Activated naive CD4-positive, alpha-beta T cell treated with anti-CD3 and anti-CD28 coated beads, Interleukin-2, amount 50 U/mL, for 72 hours (primary cell): Measurements from ENCODE around the gene MAP2K6. TPM values are rescaled to one million over a fixed set of nuclear protein-coding genes. Genes with fewer than 3 reads are reported as not detected.

ENCODE experiments used
- ATAC-seq, 2 donors: fragments of 150-1000 bp; cut with Tn5 transposase; 2 replicates each; pipeline ENCODE4 v1.10.0; 2021; ENCODE audit warnings: mild to moderate bottlenecking in 2 of 2, moderate library complexity in 2 of 2
- DNase-seq, 2 donors: peaks; one replicate each; pipeline ENCODE4 v3.0.0; 2021 to 2022; ENCODE audit warnings: low spot score in 2 of 2
- H3K27ac Mint-ChIP-seq, 2 donors: one replicate each; pipeline ENCODE4 v1.8.0; 2022; ENCODE audit warnings: mild to moderate bottlenecking in 2 of 2, mixed read lengths in 2 of 2
- H3K36me3 Mint-ChIP-seq, 2 donors: one replicate each; pipeline ENCODE4 v1.8.0; 2022; ENCODE audit warnings: mixed read lengths in 2 of 2
- H3K9me3 Mint-ChIP-seq, 2 donors: one replicate each; pipeline ENCODE4 v1.8.0; 2022; ENCODE audit warnings: mixed read lengths in 2 of 2
- total RNA-seq, 2 donors: library from RNA; stranded (reverse); gene quantifications; one replicate each; pipeline ENCODE4 v1.2.3, GENCODE V29; 2022

MAP2K6 gene
- total RNA-seq, 2 donors from 2014 or later = 3.2 to 5.8 TPM

DNA sequence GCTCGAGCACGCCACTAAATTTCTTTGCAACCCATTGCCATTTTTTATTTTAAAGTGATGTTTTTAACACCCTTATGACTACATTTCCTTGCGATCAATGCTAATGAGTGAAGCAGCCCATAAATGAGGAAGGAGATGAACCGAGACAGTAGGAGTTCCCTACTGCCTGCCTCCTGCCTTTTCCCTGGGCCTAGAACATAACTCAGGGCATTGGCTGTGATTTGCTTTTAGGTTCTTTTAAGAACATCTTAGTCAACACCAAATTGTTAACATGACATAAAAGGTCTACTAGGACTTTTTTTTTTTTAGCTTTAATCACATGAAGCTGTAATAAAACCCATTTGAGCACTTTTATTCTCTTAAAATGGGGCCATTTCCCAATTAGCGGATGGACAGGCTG is 81.3 kb downstream of the MAP2K6 start:
- Mint-ChIP-seq H3K36me3 (no peaks in the 10 kb centered on the region), H3K27ac (no peak overlapping the region), H3K9me3 (no peaks in the 10 kb centered on the region)
- no peak for ATAC-seq
- DNase-seq = no peak

DNA sequence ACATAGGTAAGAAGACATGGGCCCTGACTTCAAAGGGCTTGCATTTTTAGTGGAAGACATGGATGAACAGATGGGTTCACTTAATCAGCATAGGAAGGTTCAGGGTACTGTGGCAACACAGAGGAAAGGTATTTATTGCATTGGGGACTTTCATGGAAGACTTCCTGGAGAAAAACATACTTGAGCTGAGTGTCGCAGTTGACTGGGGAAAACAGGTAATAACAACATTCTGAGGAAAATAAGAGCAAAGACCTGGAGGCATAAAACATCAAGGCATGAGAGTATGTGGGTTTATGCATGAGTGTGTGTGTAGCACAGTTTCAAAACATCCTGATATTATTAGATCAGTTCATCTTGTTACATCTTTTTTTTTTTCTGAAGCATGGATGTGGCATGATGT is 82.7 kb downstream of the MAP2K6 start:
- no peaks in the 10 kb centered on the region for H3K36me3 Mint-ChIP-seq
- no peak for ATAC-seq
- no peaks in the 10 kb centered on the region for H3K9me3 Mint-ChIP-seq
- H3K27ac Mint-ChIP-seq = no peak overlapping the region
- no peak for DNase-seq

DNA sequence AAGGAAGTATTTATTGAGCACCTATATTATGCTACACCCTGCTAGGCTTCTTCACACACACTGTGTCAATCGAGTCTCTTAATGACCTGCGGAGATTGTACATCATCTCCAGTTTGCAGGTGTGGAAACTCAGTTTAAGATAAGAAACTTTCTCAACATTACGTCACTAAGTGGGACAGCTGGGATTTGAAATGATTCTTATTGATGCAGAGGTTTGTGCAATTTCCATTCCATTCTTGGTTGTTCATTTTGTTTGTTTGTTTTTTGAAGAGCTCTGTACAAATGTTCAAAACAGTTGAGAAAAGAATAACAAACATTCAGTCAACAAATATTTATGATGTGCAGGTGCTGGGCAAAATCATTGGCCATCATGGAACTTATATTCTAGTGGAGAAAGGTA is 84.8 kb downstream of the MAP2K6 start:
- DNase-seq (no peak), ATAC-seq (no peak)
- no peak overlapping the region for H3K27ac Mint-ChIP-seq
- H3K9me3 Mint-ChIP-seq = no peaks in the 10 kb centered on the region
- no peaks in the 10 kb centered on the region for H3K36me3 Mint-ChIP-seq

DNA sequence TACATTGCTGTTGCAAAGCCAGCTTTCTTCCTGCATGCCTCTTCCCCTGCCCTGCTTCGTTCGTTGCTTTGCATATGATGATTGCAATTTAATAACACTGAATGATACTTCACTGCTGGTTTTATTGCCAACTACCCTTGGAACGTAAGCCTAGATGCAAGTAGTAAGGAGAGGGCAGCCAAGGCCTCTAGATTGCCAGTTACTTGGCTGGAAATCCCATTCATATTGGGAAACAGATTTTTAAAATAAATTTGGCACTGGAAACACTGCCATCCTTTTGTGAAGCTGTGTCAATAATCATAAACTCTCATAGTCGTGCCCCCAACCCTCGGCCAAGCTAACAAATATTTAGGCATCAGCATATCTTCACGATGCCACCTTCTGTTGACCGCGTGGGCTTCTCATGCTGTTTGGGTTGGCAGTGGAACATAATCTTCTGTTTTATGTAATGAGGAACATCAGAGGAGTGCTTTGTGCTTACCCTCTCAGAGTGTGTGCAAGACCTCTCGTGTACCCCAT is 86.5 kb downstream of the MAP2K6 start:
- Mint-ChIP-seq H3K36me3 (peaks cover 0 to 4% of the 10 kb centered on the region in 2 donors), H3K27ac (no peak overlapping the region), H3K9me3 (no peaks in the 10 kb centered on the region)
- DNase-seq (no peak), ATAC-seq (no peak)

DNA sequence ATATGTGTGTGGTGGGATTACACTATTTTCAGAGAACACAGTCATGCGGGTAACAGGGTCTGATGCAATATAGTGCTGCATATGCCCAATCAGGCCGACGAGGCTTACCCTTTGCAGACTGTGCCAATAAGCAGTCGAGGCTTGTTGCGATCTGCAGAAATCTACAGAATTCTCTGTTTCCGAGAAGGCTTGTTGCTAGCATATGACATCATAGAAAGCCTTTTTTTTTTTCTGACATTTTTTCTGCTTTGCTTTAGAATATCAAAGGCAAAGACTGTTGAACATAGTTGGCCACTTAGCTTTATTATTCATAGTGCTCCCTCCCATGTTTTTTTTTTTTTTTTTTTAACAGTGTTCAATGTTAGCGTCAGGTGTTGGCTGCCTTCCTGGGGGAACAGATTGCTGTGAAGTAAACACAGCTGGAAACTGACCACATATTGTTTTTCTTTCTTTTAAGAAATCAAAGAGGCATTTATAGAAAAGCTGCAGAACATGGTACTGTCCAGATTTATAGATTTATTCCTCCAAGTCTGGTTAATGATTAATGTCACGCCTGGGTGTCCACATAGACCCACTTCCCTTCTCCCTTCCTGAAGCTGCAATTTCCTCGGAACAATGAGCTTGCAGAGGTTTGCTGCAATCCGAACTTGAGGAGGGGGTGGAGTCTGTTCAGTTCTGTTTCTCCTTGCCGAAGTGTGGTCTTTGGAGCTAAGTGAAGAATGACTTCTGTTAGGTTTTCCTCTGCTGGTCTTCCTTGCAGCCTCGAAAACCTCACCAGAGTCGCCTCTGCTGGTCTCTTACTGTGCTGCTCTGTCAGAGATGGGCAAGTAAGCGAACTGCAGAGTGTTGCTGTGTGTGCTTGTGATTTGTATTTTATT is 87.3 kb downstream of the MAP2K6 start:
- ATAC-seq = no peak
- Mint-ChIP-seq H3K27ac (no peak overlapping the region), H3K36me3 (peaks cover 0 to 5% of the 10 kb centered on the region in 2 donors), H3K9me3 (no peaks in the 10 kb centered on the region)
- no peak for DNase-seq

DNA sequence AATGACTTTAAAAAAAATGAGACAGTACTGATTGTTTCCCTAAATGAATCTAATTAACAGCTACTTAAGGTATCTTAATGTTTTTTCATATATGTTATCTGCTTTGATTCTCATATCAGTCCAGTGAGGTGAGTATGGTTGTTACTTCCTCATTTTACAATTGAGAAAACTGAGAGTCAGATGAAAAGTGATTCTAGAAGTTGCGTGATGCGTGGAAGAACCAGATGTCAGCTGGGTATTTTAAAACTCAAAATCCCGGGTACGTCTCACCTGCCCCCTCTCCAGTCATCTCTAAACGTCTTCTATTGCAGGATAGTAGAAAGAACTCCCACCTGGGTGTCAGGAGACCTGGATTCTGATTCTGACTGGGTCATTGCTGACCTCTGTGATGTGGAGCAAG is 89.2 kb downstream of the MAP2K6 start:
- DNase-seq (no peak), ATAC-seq (no peak)
- Mint-ChIP-seq H3K36me3 (peaks cover 0 to 5% of the 10 kb centered on the region in 2 donors), H3K9me3 (no peaks in the 10 kb centered on the region), H3K27ac (peak overlapping the region in 1 of 2 donors; percentile 25)

DNA sequence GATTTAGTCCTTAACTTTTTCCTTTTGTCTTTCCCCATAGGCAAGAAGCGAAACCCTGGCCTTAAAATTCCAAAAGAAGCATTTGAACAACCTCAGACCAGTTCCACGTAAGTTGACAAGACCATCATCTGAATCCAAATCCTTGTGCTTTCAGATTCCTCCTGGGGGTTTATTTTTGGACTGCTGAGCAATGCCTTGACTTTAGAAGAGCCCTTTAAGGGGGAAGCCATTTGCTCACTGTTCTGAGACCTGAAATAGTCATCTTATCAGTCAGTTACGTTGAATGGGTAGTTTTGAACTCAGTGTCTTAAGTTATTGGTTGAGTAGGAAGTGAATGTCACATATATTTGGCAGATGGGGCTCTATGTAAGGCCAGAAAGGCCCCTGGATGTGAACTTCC is 91.2 kb downstream of the MAP2K6 start:
- peak overlapping the region in 1 of 2 donors; percentile 8 for H3K27ac Mint-ChIP-seq
- no peak for DNase-seq
- no peaks in the 10 kb centered on the region for H3K9me3 Mint-ChIP-seq
- peaks cover 0 to 5% of the 10 kb centered on the region in 2 donors for H3K36me3 Mint-ChIP-seq
- ATAC-seq = no peak

DNA sequence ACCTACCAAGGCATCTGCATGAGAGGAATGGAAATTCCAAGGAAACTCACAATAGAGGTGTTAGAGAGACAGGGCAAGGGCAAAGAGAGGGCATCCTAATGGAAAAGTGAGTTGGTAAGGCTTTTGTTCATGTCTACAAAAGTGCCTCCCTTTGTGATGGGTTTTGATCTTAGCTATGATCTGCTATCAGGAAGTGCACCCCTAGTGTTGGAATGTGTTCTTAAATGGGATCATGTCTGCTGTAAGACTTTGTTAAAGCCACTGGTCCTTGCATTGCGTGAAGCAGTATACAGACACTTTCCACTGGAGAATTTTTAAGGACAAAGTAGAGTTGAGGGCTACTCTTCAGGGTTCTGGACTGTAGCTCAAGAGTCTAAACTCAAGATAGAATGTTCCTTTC is 92.0 kb downstream of the MAP2K6 start:
- Mint-ChIP-seq H3K9me3 (no peaks in the 10 kb centered on the region), H3K36me3 (peaks cover 0 to 5% of the 10 kb centered on the region in 2 donors), H3K27ac (no peak overlapping the region)
- DNase-seq (no peak), ATAC-seq (no peak)

DNA sequence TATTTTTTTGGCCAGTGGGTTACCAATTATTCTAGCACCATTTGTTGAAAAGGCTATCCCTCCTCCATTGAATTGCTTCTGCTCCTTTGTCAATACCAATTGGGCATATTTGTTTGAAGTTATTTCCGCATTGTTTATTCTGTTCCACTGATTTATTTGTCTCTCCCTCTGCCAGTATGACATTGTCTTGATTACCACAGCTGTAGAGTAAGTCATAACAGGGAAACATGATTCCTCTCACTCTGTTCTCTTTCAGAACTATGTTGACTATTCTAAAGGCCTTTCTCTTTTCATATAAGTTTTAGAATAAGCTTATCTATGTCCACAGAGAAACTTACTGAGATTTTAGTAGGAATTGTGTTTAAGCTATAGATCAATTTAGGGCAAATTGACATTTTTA is 94.3 kb downstream of the MAP2K6 start:
- no peak for ATAC-seq
- Mint-ChIP-seq H3K9me3 (no peaks in the 10 kb centered on the region), H3K36me3 (peaks cover 0 to 5% of the 10 kb centered on the region in 2 donors), H3K27ac (no peak overlapping the region)
- DNase-seq = no peak

DNA sequence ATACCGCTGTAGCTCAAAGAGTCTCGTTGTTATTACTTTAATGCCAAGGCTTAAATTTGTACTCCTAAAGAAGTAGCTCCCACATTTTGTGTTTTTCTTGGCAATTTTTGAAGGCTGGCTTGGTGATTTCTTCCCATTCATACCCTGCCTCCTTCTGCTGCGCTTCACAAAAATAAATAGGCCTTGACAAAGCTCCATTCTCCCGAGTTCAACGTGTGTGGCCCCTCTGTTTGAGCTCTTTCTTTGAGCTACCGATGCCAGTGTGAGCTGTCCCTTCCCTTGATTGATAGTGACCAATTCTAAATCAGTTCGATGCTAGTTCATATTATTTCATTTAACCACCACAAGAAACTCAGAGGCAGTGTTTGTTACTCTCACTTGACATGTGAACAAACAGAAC is 96.8 kb downstream of the MAP2K6 start:
- ATAC-seq (no peak), DNase-seq (no peak)
- H3K27ac Mint-ChIP-seq = no peak overlapping the region
- no peaks in the 10 kb centered on the region for H3K36me3 Mint-ChIP-seq
- no peaks in the 10 kb centered on the region for H3K9me3 Mint-ChIP-seq

DNA sequence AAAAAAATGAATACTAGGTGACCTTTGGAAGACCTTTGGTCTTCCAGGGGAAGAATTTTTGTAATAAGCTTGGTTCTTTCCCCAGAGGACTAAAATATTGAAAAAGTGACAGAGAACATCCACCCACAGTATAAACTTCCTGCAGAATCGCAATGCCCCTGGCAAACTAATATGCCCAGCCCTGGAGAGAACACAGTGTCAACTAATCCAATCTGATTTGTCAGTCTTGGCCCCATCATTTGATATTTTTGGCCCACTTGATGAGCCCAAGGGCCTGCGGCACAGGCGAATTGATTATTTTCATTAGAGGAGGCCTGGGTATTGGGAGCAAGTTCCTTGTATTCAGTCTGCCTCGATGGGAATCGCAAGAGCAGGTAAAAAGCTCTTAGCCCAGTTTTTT is 98.4 kb downstream of the MAP2K6 start:
- no peak for ATAC-seq
- no peaks in the 10 kb centered on the region for H3K9me3 Mint-ChIP-seq
- no peak for DNase-seq
- H3K27ac Mint-ChIP-seq = no peak overlapping the region
- peaks cover 7 to 8% of the 10 kb centered on the region in 2 donors for H3K36me3 Mint-ChIP-seq

DNA sequence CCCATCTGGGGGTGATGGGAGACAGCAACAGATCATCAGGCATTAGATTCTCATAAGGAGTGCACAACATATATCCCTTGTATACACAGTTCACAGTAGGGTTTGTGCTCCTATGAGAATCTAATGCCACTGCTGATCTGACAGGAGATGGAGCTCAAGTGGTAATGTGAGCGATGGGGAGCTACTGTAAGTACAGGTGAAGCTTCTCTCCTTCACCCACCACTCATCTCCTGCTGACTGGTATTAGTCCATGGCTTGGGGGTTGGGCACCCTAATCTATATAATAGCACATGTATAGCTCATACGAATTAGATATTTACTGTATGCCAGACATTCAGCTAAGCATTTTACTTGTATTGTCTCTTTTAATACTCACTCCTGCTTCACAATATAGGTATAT is 101.7 kb downstream of the MAP2K6 start:
- Mint-ChIP-seq H3K36me3 (peaks cover 7 to 8% of the 10 kb centered on the region in 2 donors), H3K9me3 (no peaks in the 10 kb centered on the region), H3K27ac (no peak overlapping the region)
- ATAC-seq = no peak
- DNase-seq = no peak

DNA sequence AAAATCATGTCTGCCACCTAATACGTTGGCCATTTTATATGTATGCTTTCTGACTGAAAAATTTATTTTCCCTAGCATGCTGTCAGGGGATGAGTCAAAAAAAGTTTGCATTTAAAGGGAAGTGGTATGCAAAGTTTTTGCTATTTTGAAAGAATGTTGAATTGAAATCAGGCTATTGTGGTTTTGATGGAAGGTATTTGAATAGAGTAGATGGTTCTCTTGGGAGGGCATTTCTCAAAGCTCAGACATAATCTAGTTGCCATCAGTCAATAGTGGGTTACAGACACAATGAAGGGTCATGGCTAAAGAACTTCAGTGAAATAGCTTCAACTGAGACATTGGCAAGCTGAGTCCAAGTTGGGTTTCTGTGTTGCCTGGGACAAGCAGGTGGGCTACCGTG is 102.4 kb downstream of the MAP2K6 start:
- Mint-ChIP-seq H3K27ac (no peak overlapping the region), H3K36me3 (peaks cover 7 to 8% of the 10 kb centered on the region in 2 donors), H3K9me3 (no peaks in the 10 kb centered on the region)
- ATAC-seq (no peak), DNase-seq (no peak)

DNA sequence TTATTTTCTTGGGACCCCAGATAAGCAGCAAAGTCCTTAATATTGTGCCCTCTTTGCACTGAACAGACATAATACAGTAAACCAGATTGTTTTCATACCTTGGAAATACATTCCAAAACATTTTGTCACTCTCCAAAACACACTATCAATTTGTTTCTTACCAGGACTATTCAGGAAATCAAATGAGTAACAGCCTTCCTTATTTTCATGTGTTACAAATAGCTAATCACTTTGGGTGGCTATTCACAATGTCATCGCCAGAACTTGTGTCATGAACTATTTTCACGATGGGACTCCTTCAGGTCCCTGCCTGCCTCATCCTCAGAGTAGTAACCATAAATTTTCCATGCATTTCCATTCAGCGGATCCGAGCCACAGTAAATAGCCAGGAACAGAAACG is 104.5 kb downstream of the MAP2K6 start:
- Mint-ChIP-seq H3K36me3 (peaks cover 7 to 8% of the 10 kb centered on the region in 2 donors), H3K27ac (no peak overlapping the region), H3K9me3 (no peaks in the 10 kb centered on the region)
- DNase-seq (no peak), ATAC-seq (no peak)

DNA sequence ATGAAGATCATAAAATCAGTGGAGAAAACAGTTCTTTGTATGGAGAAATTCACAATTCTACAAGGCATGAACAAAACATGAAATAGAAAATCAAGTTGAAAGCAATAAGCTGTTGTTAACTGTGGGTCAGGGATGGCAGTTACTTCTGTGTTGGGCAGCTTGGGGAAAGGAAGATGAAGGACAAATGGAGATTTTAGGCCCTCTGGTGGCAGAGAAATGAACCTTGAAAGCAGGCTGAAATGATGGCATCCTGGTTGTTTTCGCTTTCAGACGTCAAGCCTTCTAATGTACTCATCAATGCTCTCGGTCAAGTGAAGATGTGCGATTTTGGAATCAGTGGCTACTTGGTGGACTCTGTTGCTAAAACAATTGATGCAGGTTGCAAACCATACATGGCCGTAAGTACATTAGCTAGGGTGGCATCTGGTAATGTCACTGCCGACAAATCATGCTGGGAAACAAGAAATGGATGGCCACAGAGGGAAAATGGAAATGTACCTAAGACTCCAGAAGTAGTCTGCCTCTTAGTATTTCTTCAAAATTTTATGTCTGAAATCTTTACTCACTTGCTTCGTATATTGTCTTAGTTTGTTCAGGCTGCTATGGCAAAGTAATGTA is 108.9 kb downstream of the MAP2K6 start:
- Mint-ChIP-seq H3K9me3 (no peaks in the 10 kb centered on the region), H3K27ac (no peak overlapping the region), H3K36me3 (peaks cover 5 to 8% of the 10 kb centered on the region in 2 donors)
- ATAC-seq = peak in 1 of 2 donors; percentile 47
- peak in 1 of 2 donors; percentile 14 for DNase-seq

DNA sequence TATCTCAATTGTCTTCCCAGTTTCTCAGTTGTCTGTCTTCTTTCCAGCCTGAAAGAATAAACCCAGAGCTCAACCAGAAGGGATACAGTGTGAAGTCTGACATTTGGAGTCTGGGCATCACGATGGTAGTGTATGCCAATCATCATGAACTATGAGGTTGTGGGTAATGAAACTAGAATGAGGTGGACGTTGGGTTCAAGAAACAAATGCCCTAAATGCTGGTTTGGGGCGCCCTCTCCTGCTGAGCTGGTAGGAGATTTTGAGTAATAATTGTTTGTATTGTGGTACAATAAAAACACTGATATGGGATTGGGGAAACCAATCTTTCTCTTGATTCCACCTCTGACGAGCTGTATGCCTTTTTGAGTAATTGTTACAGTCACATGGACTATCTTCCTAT is 110.4 kb downstream of the MAP2K6 start:
- Mint-ChIP-seq H3K27ac (no peak overlapping the region), H3K9me3 (no peaks in the 10 kb centered on the region), H3K36me3 (peaks cover 5 to 8% of the 10 kb centered on the region in 2 donors)
- DNase-seq (no peak), ATAC-seq (no peak)

DNA sequence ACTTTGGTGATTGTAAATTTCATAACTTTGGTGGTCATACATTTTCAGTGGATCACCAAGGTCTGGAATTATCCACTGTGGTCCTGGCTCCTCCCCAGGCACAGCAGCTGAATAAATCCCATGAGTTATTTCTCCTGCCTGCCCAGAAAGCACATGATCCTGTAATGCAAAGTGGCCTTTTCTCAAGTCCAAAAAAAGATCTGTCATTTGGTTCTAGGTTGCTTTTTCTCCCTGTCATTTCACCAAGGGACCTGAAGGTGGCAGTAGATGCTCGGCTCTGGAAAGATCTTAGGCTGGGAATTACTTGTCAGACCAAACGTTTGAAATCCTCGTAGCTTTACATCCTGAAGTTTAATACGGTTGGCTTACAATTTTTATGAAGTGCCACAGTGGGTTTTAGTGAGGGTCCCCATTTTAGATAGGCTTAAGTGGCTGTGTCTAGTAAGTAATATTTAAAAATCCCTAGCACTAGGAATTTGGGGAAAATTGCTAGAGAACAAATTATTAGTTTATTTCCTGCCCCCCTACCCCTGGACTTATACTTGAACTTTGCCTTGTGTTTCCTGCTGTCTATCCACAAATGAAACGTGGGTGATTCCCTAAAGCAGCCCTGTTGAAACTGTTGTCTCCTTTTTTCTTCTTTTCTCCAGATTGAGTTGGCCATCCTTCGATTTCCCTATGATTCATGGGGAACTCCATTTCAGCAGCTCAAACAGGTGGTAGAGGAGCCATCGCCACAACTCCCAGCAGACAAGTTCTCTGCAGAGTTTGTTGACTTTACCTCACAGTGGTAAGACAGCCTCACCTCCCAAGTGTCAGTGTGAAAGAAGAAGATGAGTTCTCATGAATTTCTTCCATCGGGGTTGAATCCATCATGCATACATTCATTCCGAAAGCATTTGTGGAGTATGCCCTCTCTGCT is 111.7 kb downstream of the MAP2K6 start:
- ATAC-seq = peak; percentile 24 to 37
- peak in 1 of 2 donors; percentile 6 for DNase-seq

More for the DNA sequence above, 111.7 kb downstream of the MAP2K6 start:
- H3K36me3 Mint-ChIP-seq = peaks cover 5 to 8% of the 10 kb centered on the region in 2 donors
- H3K9me3 Mint-ChIP-seq = no peaks in the 10 kb centered on the region
- no peak overlapping the region for H3K27ac Mint-ChIP-seq
